IPS-18c (cell line): ENCODE data around the gene AAGAB.
A peak's percentile ranks its signal among the peaks of the same experiment; 100 is the strongest.
"Not testable (repeated sequence)": the region's sequence is repeated elsewhere in the genome, so short reads cannot be mapped to it uniquely, and the experiment has no call there.

Source experiments
- H3K4me3 ChIP-seq: 2 replicates; pipeline ENCODE4 v1.7.0; 2013; ENCODE audit warnings: low read depth, mild to moderate bottlenecking, low read length, moderate library complexity; ENCODE audit not compliant: insufficient read depth
- H3K9me3 ChIP-seq: one replicate; pipeline ENCODE4 v1.6.1; 2013; ENCODE audit warnings: mild to moderate bottlenecking, low read length, moderate library complexity; ENCODE audit not compliant: control insufficient read depth, insufficient read depth

AAGAB gene

GRCh38 chr15:67259379-67259778 lies 4.9 kb upstream of the AAGAB start:
- H3K9me3 ChIP-seq: no peaks in the 10 kb centered on the region
- H3K4me3 ChIP-seq: no peak overlapping the region

- H3K4me3 ChIP-seq, H3K9me3 ChIP-seq: not testable (repeated sequence)
These were observed 4.0 kb upstream of the AAGAB start for GRCh38 chr15:67258412-67258811.

GRCh38 chr15:67256051-67256450 lies 1.6 kb upstream of the AAGAB start:
- no peak overlapping the region for H3K4me3 ChIP-seq

DNA sequence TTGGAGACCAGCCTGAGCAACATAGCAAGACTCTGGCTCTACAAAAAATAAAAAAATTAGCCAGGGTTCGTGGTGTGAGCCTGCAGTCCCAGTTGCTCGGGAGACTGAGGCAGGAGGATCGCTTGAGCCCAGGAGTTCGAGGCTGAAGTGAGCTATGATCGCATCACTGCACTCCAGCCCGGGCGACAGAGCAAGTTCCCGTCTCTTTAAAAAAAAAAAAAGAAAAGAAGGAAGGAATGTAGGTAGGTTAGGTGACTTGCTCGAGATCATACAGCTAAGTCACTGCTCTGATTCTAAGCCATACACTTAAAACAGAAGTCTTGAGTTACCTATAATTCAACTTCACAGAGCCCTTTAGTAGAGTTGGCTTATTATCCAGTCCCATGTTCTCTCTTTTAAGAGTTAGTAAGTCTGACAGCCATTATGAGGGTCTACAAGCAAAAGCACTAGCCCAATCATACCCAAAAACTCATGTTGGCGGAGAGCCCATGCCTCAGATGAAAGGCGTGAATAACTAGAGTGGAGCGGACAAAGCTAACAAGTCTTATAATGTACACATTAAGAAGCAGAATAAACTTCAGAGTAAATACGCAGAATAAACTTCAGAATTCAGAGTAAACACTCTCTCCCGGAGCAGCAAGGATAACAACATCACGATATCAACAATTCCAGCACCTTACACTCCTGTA lies 768 bp downstream of the AAGAB start:
- peak overlapping the region; percentile 95 for H3K4me3 ChIP-seq
- H3K9me3 ChIP-seq: no peaks in the 10 kb centered on the region

More at GRCh38 chr15:67256051-67256450, 1.6 kb upstream of the AAGAB start:
- H3K9me3 ChIP-seq: no peaks in the 10 kb centered on the region

- Histone ChIP-seq H3K4me3 (peak overlapping the region; percentile 95; the same call in 1 of the 2 replicates), H3K9me3 (no peaks in the 10 kb centered on the region)
These were observed 1.4 kb downstream of the AAGAB start for GRCh38 chr15:67253101-67253500.

DNA sequence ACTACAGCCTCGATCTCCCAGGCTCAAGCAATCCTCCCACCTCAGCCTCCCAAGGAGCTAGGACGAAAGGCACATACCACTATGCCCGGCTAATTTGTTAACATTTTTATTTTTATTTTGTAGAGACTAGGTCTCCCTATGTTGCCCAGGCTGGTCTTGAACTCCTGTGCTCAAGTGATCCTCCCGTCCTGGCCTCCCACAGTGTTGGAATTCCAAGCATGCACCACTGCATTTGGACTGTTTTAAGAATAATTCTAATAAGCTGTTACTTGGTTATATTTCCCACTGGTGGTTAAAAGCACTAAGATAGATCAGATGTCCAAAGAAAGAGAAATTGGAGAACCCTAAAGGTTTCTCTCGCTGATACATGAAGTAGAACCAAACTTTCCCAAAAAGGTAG lies 3.1 kb downstream of the AAGAB start:
- peaks cover 2% of the 10 kb centered on the region for H3K9me3 ChIP-seq
- H3K4me3 ChIP-seq: no peak overlapping the region

DNA sequence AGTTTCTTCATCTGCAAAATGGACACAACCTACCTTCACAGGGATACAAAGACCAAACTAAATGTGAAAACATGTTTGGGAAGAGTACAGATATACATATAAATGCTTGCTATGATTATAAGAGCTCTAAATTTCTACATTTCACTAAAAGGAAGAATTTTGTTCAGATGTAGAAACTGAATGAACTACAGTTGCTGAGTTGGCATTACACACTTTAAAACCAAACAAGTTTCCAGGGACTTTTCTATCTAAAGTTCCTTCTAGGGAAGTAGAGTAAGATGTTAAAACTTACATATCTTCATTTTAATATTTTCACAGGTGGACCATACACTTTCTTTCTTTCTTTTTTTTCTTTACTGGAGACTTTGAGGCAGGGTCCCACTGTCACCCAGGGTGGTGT lies 4.6 kb downstream of the AAGAB start:
- no peak overlapping the region for H3K4me3 ChIP-seq
- H3K9me3 ChIP-seq: peaks cover 2% of the 10 kb centered on the region

GRCh38 chr15:67248011-67248505 lies 6.4 kb downstream of the AAGAB start:
- Histone ChIP-seq H3K4me3 (no peak overlapping the region), H3K9me3 (peaks cover 2% of the 10 kb centered on the region)

- H3K9me3 ChIP-seq, H3K4me3 ChIP-seq: not testable (repeated sequence)
These were observed 7.9 kb downstream of the AAGAB start for GRCh38 chr15:67246606-67247005.

GRCh38 chr15:67244971-67245478 lies 9.4 kb downstream of the AAGAB start:
- Histone ChIP-seq H3K9me3 (peaks cover 2% of the 10 kb centered on the region), H3K4me3 (no peak overlapping the region)

GRCh38 chr15:67242708-67243111 lies 11.8 kb downstream of the AAGAB start:
- H3K4me3 ChIP-seq: no peak overlapping the region
- H3K9me3 ChIP-seq: peaks cover 2% of the 10 kb centered on the region

DNA sequence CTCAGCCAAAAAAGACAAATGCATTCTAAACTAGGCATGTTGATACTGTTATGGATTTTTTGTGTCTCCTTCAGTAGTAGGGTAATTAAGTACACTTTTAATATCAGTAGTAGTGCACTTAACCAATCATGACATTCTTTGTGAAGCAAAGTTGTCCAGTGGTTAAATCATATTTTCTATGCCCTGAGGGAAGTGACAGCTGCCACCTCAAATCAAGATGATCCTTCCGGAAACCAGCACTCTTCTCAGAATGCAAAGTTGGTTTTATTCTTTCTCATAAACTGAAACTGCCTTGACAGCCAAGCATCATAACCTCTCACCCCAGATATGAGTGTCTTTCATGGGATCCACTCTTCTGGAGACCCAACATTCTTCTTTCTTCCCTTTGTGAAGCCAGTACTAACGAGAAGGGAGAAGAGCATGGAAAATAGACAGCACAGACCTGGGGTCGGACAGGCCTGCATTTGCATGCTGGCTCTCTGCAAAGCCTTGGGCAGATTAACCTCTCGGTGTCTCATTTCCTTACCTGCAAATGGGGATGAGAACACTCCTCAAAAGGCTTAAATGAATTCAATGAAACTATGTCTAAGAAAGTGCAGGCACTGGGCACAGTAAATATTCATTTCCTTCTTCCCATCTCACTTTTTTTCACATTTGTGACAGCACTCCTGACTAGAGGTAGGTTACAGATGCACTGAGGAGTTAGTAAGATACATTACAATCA lies 13.2 kb downstream of the AAGAB start:
- H3K9me3 ChIP-seq: no peaks in the 10 kb centered on the region
- no peak overlapping the region for H3K4me3 ChIP-seq

DNA sequence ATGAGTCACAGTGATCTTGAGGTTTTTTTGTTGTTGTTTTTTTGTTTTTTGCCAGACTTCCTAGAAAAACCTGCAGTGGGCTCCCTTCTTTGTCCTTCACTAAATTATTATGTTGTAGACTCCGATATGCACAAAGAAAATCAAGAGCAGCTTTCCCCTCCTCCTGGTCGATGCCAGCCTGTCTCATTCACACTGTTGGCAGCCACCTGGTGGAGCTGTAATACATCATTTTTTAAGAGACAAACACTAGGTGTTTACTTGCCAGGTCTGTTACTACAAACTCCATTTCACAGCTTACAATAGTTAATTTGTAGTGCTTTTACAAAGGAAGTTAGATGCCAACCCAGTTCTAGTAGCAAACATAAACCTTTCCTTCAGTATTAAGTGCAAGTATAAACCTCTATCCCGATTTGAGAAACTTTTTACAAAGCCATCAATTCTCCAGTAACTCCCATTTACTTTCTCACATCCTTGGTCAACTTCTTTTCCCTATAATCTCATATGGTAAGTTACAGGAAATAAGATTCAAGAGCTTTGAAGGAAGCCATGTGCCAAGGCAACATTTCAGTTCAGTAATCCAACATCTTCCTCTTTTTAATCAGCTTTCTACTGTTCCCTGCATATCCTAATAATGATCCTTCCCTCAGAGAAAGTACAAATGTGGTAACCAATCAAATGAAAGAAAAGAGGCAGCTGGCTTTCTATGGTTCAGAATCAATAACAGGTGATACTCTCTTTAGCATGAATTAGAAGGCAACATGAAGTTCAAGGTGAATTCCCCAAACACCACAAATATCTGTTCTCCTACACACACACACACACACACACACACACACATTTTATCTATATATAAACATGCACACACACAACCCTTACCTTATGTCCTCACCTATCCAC lies 14.0 kb downstream of the AAGAB start:
- no peak overlapping the region for H3K4me3 ChIP-seq

GRCh38 chr15:67232591-67232990 lies 21.9 kb downstream of the AAGAB start:
- H3K9me3 ChIP-seq: no peaks in the 10 kb centered on the region
- no peak overlapping the region for H3K4me3 ChIP-seq

More for the DNA sequence above, 14.0 kb downstream of the AAGAB start:
- no peaks in the 10 kb centered on the region for H3K9me3 ChIP-seq

GRCh38 chr15:67230504-67230903 lies 24.0 kb downstream of the AAGAB start:
- peaks cover 2% of the 10 kb centered on the region for H3K9me3 ChIP-seq
- no peak overlapping the region for H3K4me3 ChIP-seq

- Histone ChIP-seq H3K9me3 (peaks cover 2% of the 10 kb centered on the region), H3K4me3 (no peak overlapping the region)
These were observed 26.2 kb downstream of the AAGAB start for GRCh38 chr15:67228286-67228685.

- Histone ChIP-seq H3K9me3 (peaks cover 2% of the 10 kb centered on the region), H3K4me3 (no peak overlapping the region)
These were observed 26.6 kb downstream of the AAGAB start for GRCh38 chr15:67227846-67228245.
